GM18951 (cell line): Measurements from ENCODE around the gene TSSK3.
A peak's percentile ranks its signal among the peaks of the same experiment; 100 is the strongest.

Experiments
- POLR2A ChIP-seq: IDR thresholded peaks from 4 replicates; pipeline ENCODE4 v1.6.1; 2011; ENCODE audit warnings: mild to moderate bottlenecking; ENCODE audit not compliant: insufficient read length, insufficient read depth; ENCODE audit errors: extremely low read depth
- in situ Hi-C: fragments of 300-500 bp; cut with MboI; formaldehyde crosslinking; loops from one replicate; pipeline ENCODE4 v1.12.0; 2022; ENCODE audit warnings: low sequenced_read_pairs, mixed read lengths, inconsistent platforms; ENCODE audit not compliant: unreplicated experiment

The TSSK3 gene

GRCh38 chr1:32362474-32363313, at the start of gene TSSK3, which contains the start of gene FAM229A:
TSSK3 (plus strand) TSS chr1:32362539; CDS start chr1:32362702, 163 bp downstream.
FAM229A (minus strand) TSS chr1:32362485; CDS start chr1:32362091, 394 bp downstream.
- no peak for TF ChIP-seq POLR2A
- in situ Hi-C loops, result no loop called here

GRCh38 chr1:32316903-32317277, 45.4 kb upstream of the TSSK3 start:
- no peak for TF ChIP-seq POLR2A
- in situ Hi-C loops, result loop anchor here (5.0 kb wide), 1 partner anchor 85 kb away; no protein-coding TSS in a partner anchor

GRCh38 chr1:32318127-32318869, 44.0 kb upstream of the TSSK3 start:
- no peak for TF ChIP-seq POLR2A
- in situ Hi-C loops, result loop anchor here (5.0 kb wide), 1 partner anchor 86 kb away; no protein-coding TSS in a partner anchor

GRCh38 chr1:32321712-32322291, 40.5 kb upstream of the TSSK3 start:
- in situ Hi-C loops, result no loop called here
- no peak for TF ChIP-seq POLR2A

- in situ Hi-C loops, result no loop called here
- TF ChIP-seq POLR2A, result no peak
Observed at GRCh38 chr1:32327204-32327603, 35.1 kb upstream of the TSSK3 start.

GRCh38 chr1:32329931-32330466, 32.3 kb upstream of the TSSK3 start:
- in situ Hi-C loops, result no loop called here
- TF ChIP-seq POLR2A, result no peak

- in situ Hi-C loops, result no loop called here
Observed at GRCh38 chr1:32330558-32331151, 31.7 kb upstream of the TSSK3 start.

GRCh38 chr1:32331549-32331948, 30.8 kb upstream of the TSSK3 start:
- in situ Hi-C loops, result no loop called here

More at GRCh38 chr1:32330558-32331151, 31.7 kb upstream of the TSSK3 start:
- TF ChIP-seq POLR2A, result peak; percentile 19

GRCh38 chr1:32332290-32333079, 29.9 kb upstream of the TSSK3 start:
- in situ Hi-C loops, result no loop called here

More at GRCh38 chr1:32331549-32331948, 30.8 kb upstream of the TSSK3 start:
- peak; percentile 5 for TF ChIP-seq POLR2A

GRCh38 chr1:32333251-32333963, 28.9 kb upstream of the TSSK3 start:
- in situ Hi-C loops, result no loop called here

More at GRCh38 chr1:32332290-32333079, 29.9 kb upstream of the TSSK3 start:
- TF ChIP-seq POLR2A, result peak; percentile 18

GRCh38 chr1:32334274-32334861, 28.0 kb upstream of the TSSK3 start:
- in situ Hi-C loops, result no loop called here
- TF ChIP-seq POLR2A, result peak; percentile 35

More at GRCh38 chr1:32333251-32333963, 28.9 kb upstream of the TSSK3 start:
- TF ChIP-seq POLR2A, result peak; percentile 38
